ENCODE data around the gene COA3. TPM values are rescaled to one million over a fixed set of nuclear protein-coding genes. Genes with fewer than 3 reads are reported as not detected.

COA3 gene
- total RNA-seq, 1 experiment from 2014 or later = 74.2 TPM

DNA sequence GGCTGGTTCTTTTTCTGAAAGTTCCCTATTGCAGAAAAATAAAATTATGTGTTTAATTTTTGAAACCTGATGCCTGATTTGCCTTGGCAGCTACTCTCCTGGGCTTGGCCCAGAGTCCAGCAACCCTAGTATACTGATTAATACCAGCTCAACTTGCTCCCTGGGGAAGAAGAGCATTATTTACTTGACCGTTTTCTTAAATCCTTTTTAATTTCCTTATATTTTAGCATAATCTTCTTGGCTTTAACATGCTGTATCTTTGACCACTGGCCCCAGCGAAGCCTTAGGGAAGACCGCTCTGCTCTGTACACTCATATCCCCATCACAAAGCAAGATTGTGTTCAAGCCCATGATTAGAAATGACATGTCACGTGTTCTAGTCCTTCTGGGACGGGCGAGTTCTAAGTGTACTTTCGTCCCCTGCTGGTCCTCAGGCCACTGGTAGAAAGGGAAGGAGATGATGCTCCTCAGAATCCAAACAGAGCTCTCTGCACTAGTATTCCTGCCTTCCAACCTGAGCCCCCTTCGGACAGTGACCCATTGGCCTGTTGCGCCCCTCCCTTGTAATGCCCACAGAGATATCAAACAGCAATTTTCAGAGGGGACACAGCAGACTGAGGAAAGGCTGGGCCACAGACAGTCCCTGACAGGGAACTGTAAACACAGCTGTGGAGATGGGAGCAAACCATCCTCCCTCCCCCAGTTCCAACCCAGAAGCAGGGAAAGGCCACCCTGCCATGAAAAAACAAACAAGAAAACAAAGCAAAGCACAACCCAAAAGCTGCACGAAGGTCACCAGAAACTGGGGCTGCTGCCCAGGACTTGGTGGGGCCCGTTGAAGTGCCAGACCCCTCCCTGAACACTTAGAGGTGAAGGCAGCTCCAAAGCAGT lies 49.4 kb downstream of the COA3 start:
- Histone ChIP-seq H3K27ac (ENCODE audit: insufficient read length, low read depth, low read length) (no peak overlapping the region), H3K56ac (ENCODE audit: insufficient read length, low read depth, low read length) (no peak overlapping the region), H2BK5ac (ENCODE audit: insufficient read length, low read length) (no peak overlapping the region), H3K9me3 (ENCODE audit: control insufficient read depth, low read depth, low read length) (no peaks in the 10 kb centered on the region), H2BK12ac (ENCODE audit: insufficient read length, low read depth, low read length) (no peak overlapping the region), H3K4ac (ENCODE audit: low read depth, low read length) (no peak overlapping the region), H4K8ac (replicated peaks; ENCODE audit: insufficient read length, low read depth, low read length) (no peak overlapping the region), H3K4me2 (ENCODE audit: insufficient read depth, insufficient read length, low read length) (no peak overlapping the region), H3K27me3 (ENCODE audit: insufficient read depth, low read length) (peaks cover 2% of the 10 kb centered on the region; the same call in 1 of the 2 replicates), H2BK15ac (ENCODE audit: low read depth, low read length) (no peak overlapping the region), H3K79me2 (ENCODE audit: insufficient read depth, low read length) (no peaks in the 10 kb centered on the region), H2BK120ac (ENCODE audit: low read depth, low read length, poor library complexity, severe bottlenecking) (no peak overlapping the region), H3T11ph (ENCODE audit: low read length) (no peak overlapping the region), H2AFZ (ENCODE audit: low read length) (no peak overlapping the region), H3K18ac (ENCODE audit: insufficient read length, low read depth, low read length) (no peak overlapping the region), H3K4me1 (ENCODE audit: insufficient read depth, low read length) (peaks cover 2% of the 10 kb centered on the region; the same call in 1 of the 2 replicates), H3K14ac (ENCODE audit: insufficient read depth, low read length) (no peak overlapping the region), H4K91ac (ENCODE audit: insufficient read length, low read depth, low read length) (no peak overlapping the region), H3K23ac (ENCODE audit: insufficient read length, low read depth, low read length) (no peak overlapping the region), H2AK5ac (ENCODE audit: insufficient read length, low read length) (no peak overlapping the region), H4K20me1 (ENCODE audit: control insufficient read depth, insufficient read depth, insufficient read length) (no peaks in the 10 kb centered on the region), H3K9ac (ENCODE audit: extremely low read depth, insufficient read length, low read length) (no peak overlapping the region), H4K5ac (ENCODE audit: insufficient read length, low read depth, low read length) (no peak overlapping the region), H3K79me1 (ENCODE audit: insufficient read depth, low read depth, low read length, poor library complexity, severe bottlenecking) (no peaks in the 10 kb centered on the region), H3K23me2 (ENCODE audit: insufficient read length, low read depth, low read length, poor library complexity, severe bottlenecking) (peaks cover 3% of the 10 kb centered on the region), H2BK20ac (ENCODE audit: low read depth, low read length, poor library complexity, severe bottlenecking) (no peak overlapping the region)
- no peak overlapping the region for H3K27ac Mint-ChIP-seq
- DNase-seq = no peak
- peaks cover 4 to 8% of the 10 kb centered on the region in 2 experiments; a peak in 4 of 5 replicates for H3K9me3 Mint-ChIP-seq
- no CpG with 5 or more reads among the region's 11 CpGs for WGBS (ENCODE audit: extremely low coverage, insufficient read length, low lambda C conversion rate)
- H3K27me3 Mint-ChIP-seq (ENCODE audit: low read depth) = peaks cover 38% of the 10 kb centered on the region
- H3K36me3 Mint-ChIP-seq (ENCODE audit: insufficient read depth in 1 of 3, low read depth in 3 of 3) = no peaks in the 10 kb centered on the region; a peak in 1 of 7 replicates
- H3K4me3 Mint-ChIP-seq = no peak overlapping the region
- peaks cover 19% of the 10 kb centered on the region in 2 experiments for H3K4me1 Mint-ChIP-seq
- TF ChIP-seq, protein P1, sequence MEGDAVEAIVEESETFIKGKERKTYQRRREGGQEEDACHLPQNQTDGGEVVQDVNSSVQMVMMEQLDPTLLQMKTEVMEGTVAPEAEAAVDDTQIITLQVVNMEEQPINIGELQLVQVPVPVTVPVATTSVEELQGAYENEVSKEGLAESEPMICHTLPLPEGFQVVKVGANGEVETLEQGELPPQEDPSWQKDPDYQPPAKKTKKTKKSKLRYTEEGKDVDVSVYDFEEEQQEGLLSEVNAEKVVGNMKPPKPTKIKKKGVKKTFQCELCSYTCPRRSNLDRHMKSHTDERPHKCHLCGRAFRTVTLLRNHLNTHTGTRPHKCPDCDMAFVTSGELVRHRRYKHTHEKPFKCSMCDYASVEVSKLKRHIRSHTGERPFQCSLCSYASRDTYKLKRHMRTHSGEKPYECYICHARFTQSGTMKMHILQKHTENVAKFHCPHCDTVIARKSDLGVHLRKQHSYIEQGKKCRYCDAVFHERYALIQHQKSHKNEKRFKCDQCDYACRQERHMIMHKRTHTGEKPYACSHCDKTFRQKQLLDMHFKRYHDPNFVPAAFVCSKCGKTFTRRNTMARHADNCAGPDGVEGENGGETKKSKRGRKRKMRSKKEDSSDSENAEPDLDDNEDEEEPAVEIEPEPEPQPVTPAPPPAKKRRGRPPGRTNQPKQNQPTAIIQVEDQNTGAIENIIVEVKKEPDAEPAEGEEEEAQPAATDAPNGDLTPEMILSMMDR (conservative IDR thresholded peaks at IDR 0.05) = no peak

Data from H9 (cell line).